Measurements from ENCODE around the gene ARID1B. TPM values are rescaled to one million over a fixed set of nuclear protein-coding genes. Genes with fewer than 3 reads are reported as not detected.
A peak's percentile ranks its signal among the peaks of the same experiment; 100 is the strongest.

Gene ARID1B
- total RNA-seq, 2 donors from 2014 or later: 66.7 to 67.3 TPM

DNA sequence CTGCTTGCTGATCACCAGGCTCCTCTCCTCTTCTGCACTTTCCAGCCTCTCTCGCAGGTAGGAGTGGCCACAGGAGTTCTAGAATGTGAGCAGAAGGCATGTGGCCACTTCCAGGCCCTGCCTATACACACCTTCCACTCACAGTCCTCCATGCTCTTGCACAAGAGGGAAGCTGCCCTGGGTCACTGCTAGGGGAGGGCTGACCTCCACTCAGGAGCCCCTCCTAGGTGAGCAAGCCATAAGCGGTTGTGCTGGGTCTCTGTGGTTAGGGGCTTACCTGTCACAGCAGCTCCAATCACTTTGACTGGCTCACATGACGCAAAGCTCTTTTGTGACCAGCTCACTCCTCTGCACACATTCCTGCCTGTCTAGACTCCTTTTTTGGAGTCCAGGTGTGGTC lies 477.9 kb downstream of the ARID1B start:
- Mint-ChIP-seq H3K36me3 (ENCODE audit: low read depth) (no peaks in the 10 kb centered on the region), H3K4me1 (no peaks in the 10 kb centered on the region)
- no peak for ATAC-seq (replicated peaks)

DNA sequence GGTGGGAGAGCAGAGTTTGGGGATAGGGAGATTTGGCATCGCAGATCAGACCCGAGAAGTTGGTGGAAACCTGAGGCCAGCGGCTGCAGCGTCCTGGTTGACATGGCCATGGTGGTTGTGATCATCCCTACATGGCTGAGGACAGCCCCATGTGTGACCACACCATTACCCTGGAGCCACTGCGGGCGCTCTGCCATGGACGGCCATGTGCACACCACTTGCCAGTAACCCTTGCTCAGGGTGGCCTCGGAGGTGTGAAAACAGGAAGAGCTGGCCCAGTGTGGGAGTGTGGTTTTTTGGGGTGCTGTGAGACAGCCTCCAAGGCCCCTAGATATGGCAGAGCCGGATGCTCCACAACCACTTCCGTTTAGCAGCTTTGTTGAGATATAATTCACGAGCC lies 481.7 kb downstream of the ARID1B start:
- peak; percentile 71 for ATAC-seq (replicated peaks)
- H3K4me1 Mint-ChIP-seq: no peaks in the 10 kb centered on the region
- no peaks in the 10 kb centered on the region for H3K36me3 Mint-ChIP-seq (ENCODE audit: low read depth)
- H3K9me3 Mint-ChIP-seq: no peaks in the 10 kb centered on the region
- peaks cover 7% of the 10 kb centered on the region for H3K27me3 Mint-ChIP-seq
- H3K4me3 Mint-ChIP-seq: no peak overlapping the region
- peak overlapping the region; percentile 49 for H3K27ac Mint-ChIP-seq

More for the DNA sequence above, 477.9 kb downstream of the ARID1B start:
- H3K27ac Mint-ChIP-seq: no peak overlapping the region
- no peak overlapping the region for H3K4me3 Mint-ChIP-seq
- peaks cover 7% of the 10 kb centered on the region for H3K27me3 Mint-ChIP-seq
- H3K9me3 Mint-ChIP-seq: no peaks in the 10 kb centered on the region

DNA sequence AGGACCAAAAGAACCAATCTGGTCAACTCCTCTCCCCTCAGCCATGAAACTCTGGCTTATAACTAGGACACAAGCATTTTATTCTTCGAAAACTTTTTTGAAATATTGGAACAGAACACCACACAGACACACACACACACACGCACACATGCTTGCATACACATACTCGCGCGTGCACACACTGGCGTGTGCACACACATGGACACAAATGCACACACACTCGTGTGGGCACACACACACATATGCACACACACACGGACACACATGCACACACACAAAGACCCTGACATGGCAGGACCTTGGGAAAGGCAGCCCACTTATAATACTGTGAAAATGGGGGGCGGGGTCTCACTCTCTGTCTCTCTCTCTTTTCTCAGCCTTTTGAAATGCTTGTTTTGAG lies 482.3 kb downstream of the ARID1B start:
- no peak for ATAC-seq (replicated peaks)
- Mint-ChIP-seq H3K4me1 (no peaks in the 10 kb centered on the region), H3K4me3 (no peak overlapping the region), H3K36me3 (ENCODE audit: low read depth) (no peaks in the 10 kb centered on the region), H3K27ac (peak overlapping the region; percentile 49), H3K9me3 (no peaks in the 10 kb centered on the region), H3K27me3 (peaks cover 3% of the 10 kb centered on the region)

Measured in activated T-helper 17 cell treated with anti-CD3 and anti-CD28 coated beads, Interleukin-2, amount 50 U/mL, for 72 hours (primary cell).